Sigmoid colon (tissue), 4 donors: Measurements from ENCODE around the gene TCERG1L.

Experiments
- CTCF ChIP-seq, 4 experiments: fragments of 450-650 bp in 3 of 4; fragments of 200-600 bp in 1 of 4; IDR thresholded peaks; one replicate each; pipeline ENCODE4 v1.5.1; 2016 to 2019; ENCODE audit warnings: antibody characterized with exemption in 4 of 4, mild to moderate bottlenecking in 3 of 4, moderate library complexity in 2 of 4
- EP300 ChIP-seq, 4 donors: sonication (generic); formaldehyde crosslinking; IDR thresholded peaks; one replicate each; pipeline ENCODE4 v1.6.1; 2017; ENCODE audit warnings: antibody characterized with exemption in 4 of 4
- POLR2AphosphoS5 ChIP-seq, 4 donors: sonication (generic); formaldehyde crosslinking; IDR thresholded peaks; one replicate each; pipeline ENCODE4 v1.6.1; 2017; ENCODE audit warnings: antibody characterized with exemption in 4 of 4

- TF ChIP-seq POLR2AphosphoS5 (IDR thresholded peaks at IDR 0.05): no peak
- TF ChIP-seq CTCF (IDR thresholded peaks at IDR 0.05): no peak
- no peak for TF ChIP-seq EP300 (IDR thresholded peaks at IDR 0.05)
These were observed 168.8 kb downstream of the TCERG1L start for GRCh38 chr10:131142517-131143380.
